HG02588 (cell line): ENCODE data around the gene ARHGEF11.

Source experiments
- ATAC-seq: cut with Tn5 transposase; IDR thresholded peaks from one replicate; pipeline ENCODE4 v1.9.1; 2021; ENCODE audit warnings: mild to moderate bottlenecking, moderate library complexity; ENCODE audit not compliant: unreplicated experiment

Gene ARHGEF11

DNA sequence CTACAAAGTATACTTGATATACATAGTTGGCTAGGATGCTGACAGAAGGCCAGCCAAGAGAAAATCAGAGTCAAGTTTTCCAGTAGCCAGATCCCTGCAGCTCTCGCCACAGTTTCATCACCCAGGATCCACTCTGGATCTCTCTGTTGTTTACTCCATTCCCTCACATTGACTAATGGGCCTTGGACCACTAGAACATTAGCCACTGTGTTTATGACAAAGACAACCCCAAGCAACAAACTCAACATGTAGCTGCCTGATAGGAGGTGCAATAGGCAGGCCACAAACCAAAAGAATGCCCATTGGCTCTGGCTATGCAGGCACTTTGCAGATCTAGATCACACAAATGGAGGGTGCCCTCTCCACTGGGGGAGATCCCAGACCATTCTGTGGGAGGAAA is 44.2 kb downstream of the ARHGEF11 start:
- ATAC-seq = no peak

DNA sequence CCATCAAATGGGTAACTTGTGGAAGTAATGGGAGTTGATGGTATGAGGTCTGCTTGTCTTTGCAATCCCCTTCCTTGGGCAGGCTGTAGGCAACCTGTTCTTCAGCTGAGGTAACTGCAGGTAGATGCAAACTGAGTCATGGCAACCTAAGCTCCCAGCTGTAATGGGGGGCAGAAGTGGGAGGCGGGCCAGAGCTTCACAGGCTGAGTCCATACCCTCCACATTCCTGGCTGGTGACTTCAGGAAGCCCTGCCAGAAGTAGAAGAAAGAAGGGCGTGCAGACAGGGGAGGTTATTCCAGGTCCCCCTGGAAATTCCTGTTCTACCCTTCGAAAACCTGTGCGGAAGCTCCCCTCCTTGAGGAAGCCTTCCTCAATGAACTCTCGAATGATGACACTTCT is 44.9 kb downstream of the ARHGEF11 start:
- no peak for ATAC-seq

DNA sequence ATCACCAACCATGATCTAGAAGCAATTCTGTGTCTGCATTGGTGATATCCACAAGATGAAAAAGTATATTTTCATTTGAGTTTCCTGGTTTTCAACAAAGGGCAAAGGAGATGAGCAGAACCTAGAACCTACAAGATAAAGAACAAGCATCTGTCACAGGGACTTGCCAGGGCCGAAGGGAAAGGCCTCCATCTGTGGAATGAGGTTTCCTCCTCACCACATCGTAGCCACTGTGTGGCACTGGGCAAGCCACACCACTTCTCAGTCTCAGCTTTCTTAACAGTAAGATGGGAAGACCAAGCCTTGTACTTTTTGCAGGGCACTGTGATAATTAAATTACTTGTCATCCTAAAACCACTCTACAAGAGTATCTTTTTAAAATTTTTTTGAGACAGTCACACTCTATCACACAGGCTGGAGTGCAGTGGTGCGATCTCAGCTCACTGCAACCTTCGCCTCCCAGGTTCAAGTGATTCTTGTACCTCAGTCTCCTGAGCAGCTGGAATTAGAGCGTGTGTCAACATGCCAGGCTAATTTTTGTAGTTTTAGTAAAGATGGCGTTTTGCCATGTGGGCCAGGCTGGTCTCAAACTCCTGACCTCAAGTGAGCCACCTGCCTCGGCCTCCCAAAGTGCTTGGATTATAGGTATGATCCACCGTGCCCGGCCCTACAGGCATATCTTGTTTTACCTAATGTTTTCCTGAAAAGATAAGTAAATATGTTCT is 45.8 kb downstream of the ARHGEF11 start:
- ATAC-seq = no peak

DNA sequence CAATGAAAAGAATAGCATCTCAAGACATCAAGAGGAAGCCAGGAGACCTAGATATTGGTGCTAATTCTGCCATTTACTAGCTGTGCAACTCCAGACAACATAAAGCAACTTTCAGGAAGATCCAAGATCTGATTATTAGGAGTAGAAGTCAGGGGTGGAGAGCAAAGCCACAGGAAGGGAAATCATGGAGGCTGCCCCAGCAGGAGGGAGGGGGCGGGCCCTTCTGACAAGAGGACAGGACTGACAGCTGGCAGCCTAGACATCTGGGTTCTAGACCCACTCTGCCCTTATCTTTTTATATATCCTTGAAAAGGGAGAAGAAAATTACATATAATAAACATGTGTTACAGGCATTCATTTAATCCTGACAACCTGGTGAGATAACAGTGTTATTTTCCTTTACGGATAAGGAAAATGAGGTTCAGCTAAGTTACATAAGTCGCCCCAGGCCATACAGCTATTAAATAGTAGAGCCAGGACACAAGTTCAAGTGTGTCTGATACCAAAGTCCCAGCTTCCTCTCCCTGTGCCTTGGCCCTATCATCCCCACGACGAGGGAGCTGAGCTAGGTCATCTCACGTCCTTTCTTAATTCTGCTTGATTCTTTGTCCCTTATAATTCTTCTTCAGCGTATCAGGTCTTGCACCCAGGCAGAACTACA is 46.6 kb downstream of the ARHGEF11 start:
- no peak for ATAC-seq

DNA sequence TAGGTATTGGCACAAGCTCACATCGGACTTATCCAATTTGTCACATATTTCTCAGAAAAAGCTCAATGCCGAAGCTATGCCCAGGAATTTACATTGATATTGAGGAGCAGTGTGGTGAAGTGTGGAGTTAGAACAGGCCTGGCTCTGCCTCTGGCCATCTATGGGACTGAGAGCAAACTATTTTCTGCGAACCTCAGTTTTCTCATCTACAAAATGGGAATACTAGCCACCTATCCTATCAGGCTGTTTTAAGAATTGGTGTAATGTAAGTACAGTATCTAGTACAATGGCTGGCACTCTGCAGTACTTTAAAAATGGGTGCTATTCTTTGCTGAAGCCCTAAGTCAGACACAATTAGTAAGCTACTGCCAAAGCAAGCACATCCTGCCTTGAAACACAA is 47.2 kb downstream of the ARHGEF11 start:
- no peak for ATAC-seq

GRCh38 chr1:156995412-156995811 is 50.1 kb downstream of the ARHGEF11 start:
- no peak for ATAC-seq

DNA sequence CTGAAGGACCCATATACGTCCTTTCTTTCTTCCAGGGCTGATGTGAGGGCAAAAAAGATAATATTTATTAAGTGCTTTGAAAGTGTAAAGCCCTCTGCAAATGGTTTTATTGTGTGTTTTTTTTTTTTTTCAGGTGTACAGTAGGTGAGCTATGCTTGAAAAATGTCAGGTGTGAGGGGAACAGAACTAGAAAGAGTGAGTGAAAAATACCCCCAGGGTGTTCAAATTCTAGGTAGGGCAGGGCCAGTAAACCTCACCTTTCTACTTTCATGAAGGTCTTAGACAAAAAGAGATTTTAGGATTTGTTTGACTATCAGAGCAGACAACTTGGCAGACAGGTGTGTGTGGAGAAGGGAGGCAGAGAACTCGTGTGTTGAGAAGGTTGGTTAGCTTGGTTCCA is 51.3 kb downstream of the ARHGEF11 start:
- ATAC-seq = no peak

DNA sequence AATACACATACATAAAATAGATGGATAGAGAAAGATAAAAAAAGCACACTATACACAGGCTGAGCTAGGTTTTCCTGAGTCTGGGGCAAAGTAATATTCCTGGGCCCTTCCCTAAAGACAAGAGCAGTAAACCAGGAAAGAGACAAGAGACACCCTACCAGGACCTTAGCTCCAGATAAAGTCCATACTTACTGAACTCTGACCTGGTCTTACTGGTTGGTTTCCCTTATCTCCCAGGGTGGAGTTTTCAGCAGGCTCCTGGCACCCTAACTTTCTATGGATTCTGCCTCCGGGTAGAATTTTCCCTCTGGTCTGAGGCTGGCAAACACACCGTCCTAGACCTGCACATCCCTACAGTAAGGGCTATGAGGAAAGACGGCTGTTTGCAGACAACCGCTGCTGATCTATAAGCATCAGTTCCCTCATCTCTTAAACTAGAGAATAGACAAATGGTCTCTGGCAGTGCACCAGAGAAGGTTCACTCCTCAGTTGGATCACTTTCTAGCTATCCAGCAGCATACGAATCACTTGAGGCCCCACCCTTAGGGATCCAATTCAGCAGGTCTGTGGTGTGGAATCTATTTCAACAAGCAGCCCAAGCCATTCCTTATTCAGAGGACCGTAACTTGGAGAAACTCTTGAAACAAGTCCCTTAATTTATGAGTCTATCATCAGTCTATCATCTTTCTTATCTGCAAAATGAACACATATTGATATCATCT is 52.0 kb downstream of the ARHGEF11 start:
- no peak for ATAC-seq

GRCh38 chr1:156992215-156992614 is 53.3 kb downstream of the ARHGEF11 start:
- no peak for ATAC-seq

GRCh38 chr1:156987715-156988114 is 57.8 kb downstream of the ARHGEF11 start:
- no peak for ATAC-seq

DNA sequence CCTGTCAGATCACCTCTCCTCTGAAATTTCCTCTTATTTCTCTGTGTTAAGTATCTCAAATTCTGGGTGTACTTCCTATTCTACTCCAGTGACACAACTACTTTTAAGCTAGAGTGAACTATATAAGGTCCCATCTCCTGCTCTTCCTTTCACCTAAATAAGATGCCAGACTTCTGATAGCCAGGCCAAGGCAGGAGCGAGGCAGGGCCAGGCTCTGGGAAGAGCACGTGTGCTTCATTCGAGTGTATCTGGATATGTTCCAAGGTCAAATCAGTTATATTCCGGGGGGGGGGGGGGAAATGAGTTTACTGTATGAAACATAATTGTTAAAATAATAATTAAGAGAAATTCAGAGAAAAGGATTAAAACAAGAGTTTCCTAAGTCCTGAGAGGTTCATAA is 65.0 kb downstream of the ARHGEF11 start:
- no peak for ATAC-seq

DNA sequence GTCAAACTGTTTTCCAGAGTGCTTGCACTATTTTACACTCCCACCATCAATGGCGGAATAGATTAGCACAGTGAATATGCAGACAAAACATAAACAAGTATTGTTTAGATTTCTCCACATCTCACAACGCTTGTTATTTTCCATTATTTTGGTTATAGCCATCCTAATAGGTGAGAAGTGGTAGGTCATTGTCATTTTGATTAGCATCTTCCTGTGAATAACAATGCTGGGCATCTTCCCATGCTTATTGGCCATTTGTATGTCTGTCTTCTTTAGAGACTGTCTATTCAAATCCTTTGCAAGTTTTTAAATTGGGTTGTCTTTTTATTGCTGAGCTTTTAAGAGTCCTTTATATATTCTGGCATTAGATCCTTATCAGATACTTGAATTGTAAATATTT is 70.5 kb downstream of the ARHGEF11 start:
- ATAC-seq = no peak

GRCh38 chr1:156973417-156973816 is 72.1 kb downstream of the ARHGEF11 start:
- ATAC-seq = no peak

DNA sequence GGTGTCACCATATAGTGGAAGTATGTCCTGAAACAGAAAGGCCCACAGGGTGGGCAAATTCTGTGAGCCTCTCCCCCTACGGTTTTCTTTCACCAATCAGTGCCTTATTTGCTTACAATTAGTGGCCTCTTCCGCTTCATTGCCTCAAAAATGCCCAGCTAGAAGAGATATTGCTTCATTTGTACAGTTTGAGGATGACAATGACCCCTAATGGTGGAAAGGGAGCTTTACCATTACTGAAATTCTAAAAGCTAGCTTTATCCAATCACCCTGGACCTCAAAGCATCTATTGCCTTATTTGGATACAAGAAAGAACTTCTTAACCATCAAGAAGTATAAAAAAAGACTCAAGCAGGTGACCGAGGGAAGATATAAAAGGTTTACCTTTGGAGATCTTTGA is 75.5 kb downstream of the ARHGEF11 start:
- no peak for ATAC-seq

GRCh38 chr1:156969496-156969895 is 76.0 kb downstream of the ARHGEF11 start:
- no peak for ATAC-seq

DNA sequence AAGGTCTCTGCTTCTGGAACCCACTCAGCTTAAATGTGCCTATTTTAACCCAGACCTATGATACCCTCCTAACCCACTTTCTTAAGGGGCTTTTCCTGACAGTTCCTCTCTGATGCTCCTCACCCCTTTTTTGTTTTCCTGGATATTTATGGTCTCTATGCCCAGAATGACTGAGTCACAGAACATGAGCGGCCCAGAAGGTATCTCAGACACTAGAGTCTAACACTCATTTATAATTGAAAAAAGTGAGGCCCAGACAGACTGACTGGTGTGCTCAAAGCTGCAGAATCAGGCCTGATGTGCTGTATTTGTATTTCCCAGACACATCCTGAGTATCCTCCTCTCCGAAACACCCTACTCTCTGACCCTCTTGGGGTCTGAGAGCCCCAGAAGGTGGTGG is 81.1 kb downstream of the ARHGEF11 start:
- no peak for ATAC-seq

- no peak for ATAC-seq
Measured at GRCh38 chr1:156963621-156964020, 81.9 kb downstream of the ARHGEF11 start.

DNA sequence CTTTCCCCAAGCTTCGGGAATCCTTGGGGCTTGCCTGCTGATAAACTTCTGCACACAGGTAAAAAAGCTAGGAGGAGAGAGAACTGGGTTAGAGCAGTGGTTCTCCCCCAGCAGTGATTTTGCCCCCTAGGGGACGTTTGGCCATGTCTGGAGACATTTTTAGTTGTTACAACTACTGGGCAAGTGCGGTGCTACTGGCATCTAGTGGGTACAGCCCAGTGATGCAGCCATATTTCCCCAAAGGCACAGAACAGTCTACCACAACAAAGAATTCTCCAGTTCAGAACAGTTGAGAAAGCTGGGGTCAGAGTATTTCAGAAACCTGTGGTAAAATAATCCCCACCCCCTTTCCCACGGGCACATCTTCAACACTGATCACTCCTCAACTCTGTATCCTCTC is 83.8 kb downstream of the ARHGEF11 start:
- ATAC-seq = no peak

- no peak for ATAC-seq
Measured at GRCh38 chr1:156959925-156960324, 85.6 kb downstream of the ARHGEF11 start.

DNA sequence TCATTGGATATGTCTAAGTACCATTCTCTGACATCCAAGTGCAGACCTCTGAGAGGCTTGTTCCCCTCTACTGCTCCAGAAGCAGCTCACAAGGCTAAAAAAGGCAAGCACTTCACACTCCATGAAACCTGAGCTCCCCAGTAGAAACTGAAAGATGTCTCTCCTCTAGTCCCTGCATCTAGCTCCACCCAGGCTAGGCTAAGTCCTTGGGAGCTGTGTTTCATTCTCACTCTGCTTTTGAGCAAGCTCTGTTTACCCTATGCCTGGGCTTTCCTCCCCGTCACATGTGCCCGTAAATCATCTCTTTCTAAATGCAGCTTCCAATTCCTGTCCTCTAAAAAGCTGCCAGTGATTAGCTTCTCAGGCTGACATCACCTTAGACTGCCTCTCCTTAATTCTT is 86.1 kb downstream of the ARHGEF11 start:
- no peak for ATAC-seq

DNA sequence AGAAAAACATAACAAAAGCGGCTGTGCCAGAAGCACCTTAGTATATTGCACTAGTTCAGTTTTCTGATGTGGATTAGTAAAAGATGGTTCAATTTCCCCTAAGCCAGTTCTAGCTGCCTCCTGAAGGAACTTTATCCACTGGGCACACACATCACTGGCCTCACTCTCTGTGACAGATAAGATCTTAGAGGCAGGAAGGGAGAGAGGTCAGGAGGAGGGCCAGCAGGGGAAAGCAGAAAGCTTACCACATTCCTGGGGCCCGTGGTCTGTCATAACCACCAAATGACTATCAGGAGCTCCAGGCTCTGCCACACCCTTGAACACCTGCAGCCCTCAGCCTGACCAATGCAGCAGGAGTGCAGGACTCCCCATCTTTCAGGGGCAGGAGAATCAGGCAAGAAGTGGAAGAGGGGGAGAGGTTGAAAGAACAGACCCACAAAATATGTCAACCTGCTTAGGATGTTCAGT is 87.3 kb downstream of the ARHGEF11 start:
- ATAC-seq = no peak

DNA sequence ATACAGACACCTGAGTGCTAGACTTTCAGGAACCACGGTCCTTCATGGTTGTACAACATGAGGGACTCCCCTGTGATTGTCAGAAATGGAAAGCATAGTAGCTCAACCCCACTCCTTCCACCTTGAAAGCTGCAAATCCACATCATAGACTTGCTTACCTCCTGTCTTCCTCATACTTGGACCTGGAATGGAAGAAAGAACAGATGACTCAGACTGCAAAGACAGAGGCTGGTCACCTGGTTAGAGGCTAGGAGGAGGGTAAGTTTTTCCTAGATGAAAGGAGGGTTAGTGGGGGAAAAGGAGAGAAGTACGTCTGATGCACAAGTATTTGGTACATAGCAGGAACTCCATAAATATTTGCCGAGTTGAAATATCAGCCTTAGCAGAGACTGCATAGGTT is 87.9 kb downstream of the ARHGEF11 start:
- no peak for ATAC-seq
